LNCAP (cell line): Measurements from ENCODE around the gene GID8.

Source experiments
- TF ChIP-seq, protein P1 (sequence below): fragments of 450-650 bp; IDR thresholded peaks from 2 replicates; pipeline ENCODE4 v1.5.1; 2017; ENCODE audit warnings: mild to moderate bottlenecking

The GID8 gene

DNA sequence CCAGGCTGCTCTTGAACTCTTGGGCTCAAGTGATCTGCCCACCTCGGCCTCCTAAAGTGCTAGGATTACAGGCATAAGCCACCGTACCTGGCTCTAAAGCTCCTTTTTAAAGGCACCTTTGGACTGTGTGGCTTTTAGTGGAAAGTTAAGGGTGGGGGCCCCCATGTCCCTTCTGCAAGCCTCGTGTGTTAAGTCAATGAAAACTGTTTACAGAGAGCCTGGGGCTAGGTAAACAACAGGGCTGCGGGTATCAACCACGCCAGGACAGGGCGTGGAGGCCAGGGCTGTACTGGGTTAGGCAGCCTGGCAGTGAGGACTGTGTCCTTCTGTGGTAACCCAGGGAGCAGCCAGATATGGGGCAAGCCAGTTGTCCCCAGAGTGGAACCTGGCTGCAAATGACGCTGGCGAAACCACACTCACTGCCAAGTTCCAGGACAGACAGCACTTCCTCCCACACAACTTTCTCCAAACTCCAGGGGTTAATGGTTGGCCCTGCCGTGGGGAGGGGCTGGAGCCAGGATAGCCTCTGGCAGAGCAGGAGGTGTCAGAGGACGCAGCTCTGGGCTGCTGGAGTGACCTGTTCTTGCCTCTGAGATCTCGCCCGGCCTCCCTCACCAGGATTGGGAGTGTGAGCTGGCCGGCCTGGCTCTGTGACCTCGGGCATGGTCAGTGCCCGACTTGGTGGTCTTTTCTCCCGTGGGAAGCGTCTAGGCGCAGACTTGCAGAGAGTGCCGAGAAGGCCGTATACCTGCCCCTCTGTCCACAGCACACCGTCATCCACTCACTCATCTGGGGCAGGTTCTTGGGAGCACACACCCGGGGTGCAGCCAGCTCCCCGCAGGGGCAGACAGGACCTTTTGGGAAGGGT is 17.8 kb downstream of the GID8 start:
- TF ChIP-seq, protein P1, sequence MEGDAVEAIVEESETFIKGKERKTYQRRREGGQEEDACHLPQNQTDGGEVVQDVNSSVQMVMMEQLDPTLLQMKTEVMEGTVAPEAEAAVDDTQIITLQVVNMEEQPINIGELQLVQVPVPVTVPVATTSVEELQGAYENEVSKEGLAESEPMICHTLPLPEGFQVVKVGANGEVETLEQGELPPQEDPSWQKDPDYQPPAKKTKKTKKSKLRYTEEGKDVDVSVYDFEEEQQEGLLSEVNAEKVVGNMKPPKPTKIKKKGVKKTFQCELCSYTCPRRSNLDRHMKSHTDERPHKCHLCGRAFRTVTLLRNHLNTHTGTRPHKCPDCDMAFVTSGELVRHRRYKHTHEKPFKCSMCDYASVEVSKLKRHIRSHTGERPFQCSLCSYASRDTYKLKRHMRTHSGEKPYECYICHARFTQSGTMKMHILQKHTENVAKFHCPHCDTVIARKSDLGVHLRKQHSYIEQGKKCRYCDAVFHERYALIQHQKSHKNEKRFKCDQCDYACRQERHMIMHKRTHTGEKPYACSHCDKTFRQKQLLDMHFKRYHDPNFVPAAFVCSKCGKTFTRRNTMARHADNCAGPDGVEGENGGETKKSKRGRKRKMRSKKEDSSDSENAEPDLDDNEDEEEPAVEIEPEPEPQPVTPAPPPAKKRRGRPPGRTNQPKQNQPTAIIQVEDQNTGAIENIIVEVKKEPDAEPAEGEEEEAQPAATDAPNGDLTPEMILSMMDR: no peak

DNA sequence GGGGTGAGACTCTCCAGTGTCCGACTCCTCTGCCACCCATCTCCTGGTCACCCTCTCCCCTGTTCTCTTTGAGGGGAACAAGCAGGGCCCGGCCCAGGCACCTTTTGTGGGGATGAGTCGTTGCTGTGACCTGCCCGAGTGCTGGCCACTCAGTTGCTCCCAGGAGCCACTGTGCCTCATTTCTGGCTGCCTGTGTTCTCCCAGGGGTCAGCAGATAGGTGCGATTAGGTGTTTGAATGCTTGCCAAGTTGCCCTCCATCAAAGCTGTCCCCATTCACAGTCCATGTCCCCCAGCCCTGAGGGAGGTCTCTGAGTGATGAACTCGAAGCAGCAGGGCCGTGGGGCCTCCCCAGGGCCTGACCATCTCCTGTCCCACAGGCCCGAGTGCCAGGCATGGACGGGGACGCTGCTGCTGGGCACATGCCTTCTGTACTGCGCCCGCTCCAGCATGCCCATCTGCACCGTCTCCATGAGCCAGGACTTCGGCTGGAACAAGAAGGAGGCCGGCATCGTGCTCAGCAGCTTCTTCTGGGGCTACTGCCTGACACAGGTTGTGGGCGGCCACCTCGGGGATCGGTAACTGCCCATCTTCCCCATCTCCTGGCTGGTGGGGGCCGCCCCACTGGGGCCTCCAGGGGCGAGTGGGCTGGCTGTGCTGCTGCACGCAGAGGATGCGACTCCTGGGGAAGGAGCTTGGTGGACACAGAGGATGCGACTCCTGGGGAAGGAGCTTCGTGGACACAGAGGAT is 18.6 kb downstream of the GID8 start:
- TF ChIP-seq, protein P1: no peak

DNA sequence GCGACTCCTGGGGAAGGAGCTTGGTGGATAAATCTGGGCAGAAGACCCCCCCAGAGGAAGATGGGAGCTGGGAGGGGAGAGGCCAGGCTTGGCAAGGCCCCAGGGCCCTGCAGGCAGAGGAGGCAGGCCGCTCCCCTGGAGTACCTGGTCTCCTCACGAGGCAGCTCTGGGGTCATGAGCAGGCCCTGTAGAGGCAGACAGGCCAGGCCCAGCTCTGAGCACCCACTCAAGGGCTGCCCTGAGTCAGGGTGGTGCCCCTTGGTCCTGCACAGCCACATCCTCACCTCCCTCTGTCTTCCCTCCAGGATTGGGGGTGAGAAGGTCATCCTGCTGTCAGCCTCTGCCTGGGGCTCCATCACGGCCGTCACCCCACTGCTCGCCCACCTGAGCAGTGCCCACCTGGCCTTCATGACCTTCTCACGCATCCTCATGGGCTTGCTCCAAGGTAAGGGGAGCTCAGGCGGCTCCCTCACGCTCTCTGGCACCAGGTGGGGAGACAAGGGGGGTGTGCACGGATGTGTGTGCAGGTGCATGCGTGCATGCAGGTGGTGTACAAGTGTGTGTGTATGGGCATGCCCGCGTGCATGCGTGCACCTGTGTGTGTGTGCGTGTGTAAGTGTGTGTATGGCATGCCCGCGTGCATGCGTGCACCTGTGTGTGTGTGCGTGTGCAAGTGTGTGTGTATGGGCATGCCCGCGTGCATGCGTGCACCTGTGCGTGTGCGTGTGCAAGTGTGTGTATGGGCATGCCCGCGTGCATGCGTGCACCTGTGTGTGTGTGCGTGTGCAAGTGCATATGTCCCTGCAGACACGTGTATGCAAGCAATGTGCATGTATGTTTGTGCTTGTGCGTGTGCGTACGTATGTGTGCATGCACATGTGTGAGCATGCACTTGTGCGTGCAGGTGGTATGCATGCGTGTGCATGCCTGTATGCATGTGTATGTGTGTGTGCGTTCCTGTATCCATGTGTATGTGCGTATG is 19.5 kb downstream of the GID8 start:
- TF ChIP-seq, protein P1: no peak

DNA sequence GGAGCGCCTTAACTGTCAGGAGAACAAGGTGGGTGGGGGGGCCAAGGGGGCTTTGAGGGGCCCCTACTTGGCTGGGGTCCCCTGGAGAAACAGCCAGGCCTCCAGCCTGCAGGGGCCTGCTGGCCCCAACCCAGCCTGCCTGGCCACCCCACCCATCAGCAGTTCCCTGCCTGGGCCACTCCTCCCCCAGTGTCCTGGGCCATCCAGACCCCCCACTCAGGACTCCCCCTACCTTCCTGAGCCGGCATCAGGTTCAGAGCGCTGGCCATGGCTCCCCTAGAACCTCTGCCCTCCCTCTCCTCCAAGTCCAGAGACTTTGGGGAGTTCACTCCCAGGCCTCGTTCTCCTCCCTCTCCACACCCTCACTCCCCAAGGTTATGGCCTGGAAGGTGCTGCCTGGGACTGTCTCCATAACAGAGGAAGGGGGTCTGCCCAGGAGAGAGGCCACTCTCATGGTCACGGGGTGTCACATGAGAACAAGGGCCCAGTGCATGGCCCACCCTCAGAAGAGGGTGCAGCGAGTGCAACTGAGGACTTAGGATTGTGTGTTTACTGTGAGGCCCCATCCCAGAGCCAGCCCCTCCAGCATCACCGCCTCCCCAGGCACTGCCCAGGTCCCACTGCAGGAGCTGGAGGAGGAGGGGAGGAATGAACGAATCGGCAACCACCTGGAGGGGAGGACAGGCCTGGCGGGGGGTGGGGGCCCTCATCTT is 20.6 kb downstream of the GID8 start:
- TF ChIP-seq, protein P1: no peak

DNA sequence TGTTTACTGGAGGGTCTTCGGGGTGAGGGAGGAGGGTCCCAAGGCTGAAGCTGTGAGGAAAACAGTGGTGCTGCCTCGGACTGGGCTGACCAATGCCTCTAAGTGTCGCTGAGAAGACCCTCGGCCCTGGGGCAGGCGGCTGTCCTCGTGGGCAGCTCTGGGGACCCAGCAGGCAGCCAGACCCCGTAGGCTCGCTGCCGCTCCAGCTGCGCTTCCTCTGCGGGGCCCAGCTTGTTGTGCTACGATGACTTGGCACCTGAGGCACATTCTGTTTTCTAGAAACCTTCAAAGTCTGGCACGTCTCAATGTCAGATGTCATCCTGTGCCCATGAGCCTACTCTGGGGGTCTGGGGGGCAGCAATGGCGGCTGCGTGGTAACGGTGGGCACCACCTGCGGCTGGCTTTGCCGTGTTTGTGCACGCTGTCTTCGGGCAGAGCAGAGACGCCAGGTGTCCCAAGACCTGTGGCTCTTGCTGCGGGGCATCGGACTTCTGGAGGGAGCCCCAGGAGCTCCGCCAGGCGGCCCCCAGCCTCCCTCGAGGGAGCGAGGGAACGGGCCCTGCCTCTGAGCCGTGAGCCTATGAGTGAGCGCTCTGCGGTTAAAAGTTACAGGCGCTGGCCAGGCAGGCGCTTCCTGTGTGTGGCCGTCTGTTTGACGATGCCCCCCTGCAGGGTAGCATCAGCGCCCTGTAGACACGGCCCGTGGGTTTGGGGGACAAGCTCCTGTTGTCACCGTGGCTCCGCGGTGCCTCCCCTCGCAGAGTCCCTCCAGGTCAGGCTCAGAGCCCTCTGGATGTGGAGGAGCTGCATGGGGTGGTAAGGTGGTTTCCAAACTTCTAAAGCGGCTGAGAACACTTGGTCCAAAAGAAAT is 21.4 kb downstream of the GID8 start:
- TF ChIP-seq, protein P1: no peak

DNA sequence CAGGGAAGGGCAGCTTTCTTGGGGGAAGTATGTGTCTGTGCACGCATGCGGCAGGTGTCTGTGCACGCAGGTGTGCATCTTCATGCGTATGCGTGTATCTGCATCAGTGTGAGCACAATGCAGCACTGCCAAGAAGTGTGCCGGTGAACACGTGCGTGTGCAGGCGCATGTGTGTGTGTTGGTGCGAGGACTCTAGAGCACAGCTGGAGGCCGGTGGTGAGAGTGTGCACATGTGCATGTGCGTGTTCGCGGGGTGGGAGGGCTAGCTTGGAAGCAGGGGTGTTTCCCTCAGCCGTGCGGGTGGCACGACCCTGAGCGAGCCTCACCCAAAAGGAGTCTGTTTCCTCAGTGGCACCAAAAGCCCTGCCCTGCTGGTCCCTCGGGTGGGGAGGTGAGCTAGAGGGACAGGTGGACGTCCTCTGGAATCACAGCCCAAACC is 22.1 kb downstream of the GID8 start:
- TF ChIP-seq, protein P1: no peak
